ENCODE results near the gene ERMN. TPM values are rescaled to one million over a fixed set of nuclear protein-coding genes. Genes with fewer than 3 reads are reported as not detected.

Gene ERMN
- total and polyA plus RNA-seq, 2 of the 13 experiments (the other 11 are each of a cell fraction or from before 2014, with no cell fraction given): not detected

DNA sequence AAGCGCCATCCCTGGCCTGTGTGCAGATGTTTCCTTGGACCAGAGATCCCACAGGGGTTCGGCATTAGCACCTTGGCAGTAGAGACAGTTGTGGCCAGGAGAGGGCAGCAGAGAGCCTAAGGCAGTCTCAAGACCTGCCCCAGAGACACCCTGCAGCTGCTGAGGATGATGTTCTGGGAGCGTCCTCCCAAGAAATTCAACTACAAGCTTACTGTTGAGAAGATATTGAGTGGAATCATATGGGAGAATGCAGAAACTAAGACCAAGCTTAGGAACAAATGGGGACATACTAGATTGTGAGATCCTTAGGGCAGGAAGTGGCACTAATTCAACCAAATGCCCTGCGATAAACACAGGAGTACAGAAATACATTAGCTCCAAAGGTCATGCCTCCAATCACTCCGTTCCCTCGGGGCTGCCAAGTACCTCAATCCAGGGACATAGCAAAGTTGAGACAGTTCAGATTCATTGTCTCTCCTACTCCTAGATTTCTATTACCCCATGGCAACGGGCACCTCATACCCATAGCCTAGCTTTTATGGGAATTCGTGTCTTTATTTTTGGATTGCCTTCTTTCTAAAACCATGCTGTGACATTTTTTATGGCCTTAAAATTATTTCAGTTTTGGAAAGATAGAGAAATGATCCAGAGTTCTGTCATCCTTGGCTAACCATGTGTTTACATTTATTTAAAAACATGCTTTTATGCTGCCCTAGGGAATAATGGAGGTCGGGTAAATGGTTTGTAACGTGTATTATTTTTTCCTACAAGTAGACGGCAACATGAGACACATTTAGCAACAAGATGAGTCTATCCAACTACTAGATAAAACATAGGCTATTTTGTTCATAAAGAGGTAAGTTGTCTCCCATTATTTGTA lies 2.2 kb upstream of the ERMN start (continued):
- TF ChIP-seq CREB1 (IDR thresholded peaks at IDR 0.05): no peak
- TF ChIP-seq CREB1 (CRISPR knock-in tag; IDR thresholded peaks at IDR 0.05): no peak
- TF ChIP-seq MXD4 (CRISPR knock-in tag; IDR thresholded peaks at IDR 0.05): no peak
- no peak for TF ChIP-seq ZNF24 (IDR thresholded peaks at IDR 0.05)
- peak; percentile 41 for TF ChIP-seq SMC3 (IDR thresholded peaks at IDR 0.05; ENCODE audit: low read length)
- no peak for TF ChIP-seq MBNL3 (CRISPR knock-in tag; conservative IDR thresholded peaks at IDR 0.05)
- no peak for TF ChIP-seq HMG20A (CRISPR knock-in tag; IDR thresholded peaks at IDR 0.05; ENCODE audit: borderline replicate concordance)
- TF ChIP-seq, protein P1, sequence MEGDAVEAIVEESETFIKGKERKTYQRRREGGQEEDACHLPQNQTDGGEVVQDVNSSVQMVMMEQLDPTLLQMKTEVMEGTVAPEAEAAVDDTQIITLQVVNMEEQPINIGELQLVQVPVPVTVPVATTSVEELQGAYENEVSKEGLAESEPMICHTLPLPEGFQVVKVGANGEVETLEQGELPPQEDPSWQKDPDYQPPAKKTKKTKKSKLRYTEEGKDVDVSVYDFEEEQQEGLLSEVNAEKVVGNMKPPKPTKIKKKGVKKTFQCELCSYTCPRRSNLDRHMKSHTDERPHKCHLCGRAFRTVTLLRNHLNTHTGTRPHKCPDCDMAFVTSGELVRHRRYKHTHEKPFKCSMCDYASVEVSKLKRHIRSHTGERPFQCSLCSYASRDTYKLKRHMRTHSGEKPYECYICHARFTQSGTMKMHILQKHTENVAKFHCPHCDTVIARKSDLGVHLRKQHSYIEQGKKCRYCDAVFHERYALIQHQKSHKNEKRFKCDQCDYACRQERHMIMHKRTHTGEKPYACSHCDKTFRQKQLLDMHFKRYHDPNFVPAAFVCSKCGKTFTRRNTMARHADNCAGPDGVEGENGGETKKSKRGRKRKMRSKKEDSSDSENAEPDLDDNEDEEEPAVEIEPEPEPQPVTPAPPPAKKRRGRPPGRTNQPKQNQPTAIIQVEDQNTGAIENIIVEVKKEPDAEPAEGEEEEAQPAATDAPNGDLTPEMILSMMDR (CRISPR knock-in tag; IDR thresholded peaks at IDR 0.05): peak; percentile 89
- no peak for TF ChIP-seq SP140L (CRISPR knock-in tag; IDR thresholded peaks at IDR 0.05; ENCODE audit: borderline replicate concordance)
- TF ChIP-seq MTF1 (CRISPR knock-in tag; IDR thresholded peaks at IDR 0.05): no peak
- no peak for TF ChIP-seq NR2F6 (IDR thresholded peaks at IDR 0.05)
- no peak for TF ChIP-seq NR2F6 (CRISPR knock-in tag; IDR thresholded peaks at IDR 0.05)
- TF ChIP-seq ZNF790 (CRISPR knock-in tag; IDR thresholded peaks at IDR 0.05; ENCODE audit: borderline replicate concordance): no peak
- TF ChIP-seq ZNF782 (CRISPR knock-in tag; IDR thresholded peaks at IDR 0.05; ENCODE audit: borderline replicate concordance): no peak
- no peak for TF ChIP-seq SNAI1 (CRISPR knock-in tag; IDR thresholded peaks at IDR 0.05; ENCODE audit: borderline replicate concordance)
- TF ChIP-seq ZNF354B (CRISPR knock-in tag; IDR thresholded peaks at IDR 0.05): no peak
- no peak for TF ChIP-seq ZNF33A (CRISPR knock-in tag; IDR thresholded peaks at IDR 0.05; ENCODE audit: borderline replicate concordance)
- TF ChIP-seq ARHGAP35 (CRISPR knock-in tag; IDR thresholded peaks at IDR 0.05; ENCODE audit: borderline replicate concordance): no peak
- no peak for TF ChIP-seq AHR (CRISPR knock-in tag; IDR thresholded peaks at IDR 0.05)
- TF ChIP-seq NR3C1 (CRISPR knock-in tag; IDR thresholded peaks at IDR 0.05): no peak
- no peak for TF ChIP-seq ASH2L (IDR thresholded peaks at IDR 0.05; ENCODE audit: insufficient read length, low read depth, low read length)
- no peak for TF ChIP-seq ZNF496 (CRISPR knock-in tag; IDR thresholded peaks at IDR 0.05; ENCODE audit: insufficient replicate concordance)
- TF ChIP-seq ZNF3 (CRISPR knock-in tag; IDR thresholded peaks at IDR 0.05): no peak
- no peak for TF ChIP-seq ZSCAN21 (CRISPR knock-in tag; IDR thresholded peaks at IDR 0.05; ENCODE audit: borderline replicate concordance)
- no peak for TF ChIP-seq ARNT (IDR thresholded peaks at IDR 0.05)
- TF ChIP-seq, protein P2, sequence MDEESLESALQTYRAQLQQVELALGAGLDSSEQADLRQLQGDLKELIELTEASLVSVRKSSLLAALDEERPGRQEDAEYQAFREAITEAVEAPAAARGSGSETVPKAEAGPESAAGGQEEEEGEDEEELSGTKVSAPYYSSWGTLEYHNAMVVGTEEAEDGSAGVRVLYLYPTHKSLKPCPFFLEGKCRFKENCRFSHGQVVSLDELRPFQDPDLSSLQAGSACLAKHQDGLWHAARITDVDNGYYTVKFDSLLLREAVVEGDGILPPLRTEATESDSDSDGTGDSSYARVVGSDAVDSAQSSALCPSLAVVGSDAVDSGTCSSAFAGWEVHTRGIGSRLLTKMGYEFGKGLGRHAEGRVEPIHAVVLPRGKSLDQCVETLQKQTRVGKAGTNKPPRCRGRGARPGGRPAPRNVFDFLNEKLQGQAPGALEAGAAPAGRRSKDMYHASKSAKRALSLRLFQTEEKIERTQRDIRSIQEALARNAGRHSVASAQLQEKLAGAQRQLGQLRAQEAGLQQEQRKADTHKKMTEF (CRISPR knock-in tag; IDR thresholded peaks at IDR 0.05): no peak
- TF ChIP-seq ZNF737 (CRISPR knock-in tag; IDR thresholded peaks at IDR 0.05; ENCODE audit: borderline replicate concordance): no peak
- no peak for TF ChIP-seq ISX (CRISPR knock-in tag; conservative IDR thresholded peaks at IDR 0.05)
- TF ChIP-seq ZNF232 (CRISPR knock-in tag; IDR thresholded peaks at IDR 0.05; ENCODE audit: borderline replicate concordance): no peak
- TF ChIP-seq ZBTB7A (CRISPR knock-in tag; IDR thresholded peaks at IDR 0.05): no peak
